Activated T-helper 9 cell treated with anti-CD3 and anti-CD28 coated beads, Interleukin-2, amount 50 U/mL, for 16 hours (primary cell): ENCODE results near the gene RPL37A.

Experiments
- DNase-seq: peaks from one replicate; pipeline ENCODE4 v3.0.0-alpha.2; 2020; ENCODE audit warnings: low read depth

The RPL37A gene

GRCh38 chr2:216548901-216549331 lies 50.3 kb downstream of the RPL37A start:
- DNase-seq, result no peak

GRCh38 chr2:216549926-216550690 lies 51.5 kb downstream of the RPL37A start:
- DNase-seq, result no peak

GRCh38 chr2:216551234-216552068 lies 52.8 kb downstream of the RPL37A start:
- DNase-seq, result no peak

GRCh38 chr2:216553093-216553478 lies 54.4 kb downstream of the RPL37A start:
- no peak for DNase-seq
